Ectodermal cell (in vitro differentiated cells): ENCODE measurements around the gene ADAMTS12.

Experiments used
- H3K27ac ChIP-seq: 2 replicates; pipeline ENCODE4 v1.7.0; 2013; ENCODE audit warnings: mild to moderate bottlenecking, low read depth, low read length; ENCODE audit not compliant: insufficient read depth, poor library complexity, severe bottlenecking
- H3K27me3 ChIP-seq: 2 replicates; pipeline ENCODE4 v1.7.0; 2013; ENCODE audit warnings: mild to moderate bottlenecking, low read length; ENCODE audit not compliant: insufficient read depth, control insufficient read depth, poor library complexity, severe bottlenecking
- H3K36me3 ChIP-seq: one replicate; pipeline ENCODE4 v1.7.0; 2013; ENCODE audit warnings: low read length; ENCODE audit not compliant: control insufficient read depth, insufficient read depth
- H3K4me1 ChIP-seq: one replicate; pipeline ENCODE4 v1.7.0; 2013; ENCODE audit warnings: low read length; ENCODE audit not compliant: control insufficient read depth, insufficient read depth
- H3K4me3 ChIP-seq: 2 replicates; pipeline ENCODE4 v1.7.0; 2013; ENCODE audit warnings: low read depth, low read length, control low read depth; ENCODE audit not compliant: insufficient read depth
- H3K9me3 ChIP-seq: 2 replicates; pipeline ENCODE4 v1.7.0; 2013; ENCODE audit warnings: mild to moderate bottlenecking, low read length, moderate library complexity; ENCODE audit not compliant: control insufficient read depth
- WGBS, 2 experiments: methylation state at CpG; one replicate each; pipeline ENCODE4 v1.1.7; 2013; ENCODE audit warnings: missing lambda C conversion rate in 2 of 2; 5-methylcytosine and 5-hydroxymethylcytosine counted together

Gene ADAMTS12

GRCh38 chr5:33832404-33833236 lies 59.2 kb downstream of the ADAMTS12 start:
- 96 to 97% methylated on average over 6 to 7 of the region's 7 CpGs for WGBS, 2 experiments
- Histone ChIP-seq H3K4me1 (no peaks in the 10 kb centered on the region), H3K9me3 (no peaks in the 10 kb centered on the region), H3K27me3 (no peaks in the 10 kb centered on the region), H3K36me3 (no peaks in the 10 kb centered on the region), H3K4me3 (no peak overlapping the region), H3K27ac (no peak overlapping the region)

- no peaks in the 10 kb centered on the region for H3K27me3 ChIP-seq
- no peaks in the 10 kb centered on the region for H3K4me1 ChIP-seq
- no peaks in the 10 kb centered on the region for H3K9me3 ChIP-seq
- no peak overlapping the region for H3K4me3 ChIP-seq
- WGBS, 2 experiments, result 100% methylated on average over 1 of the region's 1 CpG; no CpG with 5 or more reads in 1 of the 2 experiments
- H3K36me3 ChIP-seq, result no peaks in the 10 kb centered on the region
- H3K27ac ChIP-seq, result no peak overlapping the region
Measured at GRCh38 chr5:33831041-33831440, 60.7 kb downstream of the ADAMTS12 start.

DNA sequence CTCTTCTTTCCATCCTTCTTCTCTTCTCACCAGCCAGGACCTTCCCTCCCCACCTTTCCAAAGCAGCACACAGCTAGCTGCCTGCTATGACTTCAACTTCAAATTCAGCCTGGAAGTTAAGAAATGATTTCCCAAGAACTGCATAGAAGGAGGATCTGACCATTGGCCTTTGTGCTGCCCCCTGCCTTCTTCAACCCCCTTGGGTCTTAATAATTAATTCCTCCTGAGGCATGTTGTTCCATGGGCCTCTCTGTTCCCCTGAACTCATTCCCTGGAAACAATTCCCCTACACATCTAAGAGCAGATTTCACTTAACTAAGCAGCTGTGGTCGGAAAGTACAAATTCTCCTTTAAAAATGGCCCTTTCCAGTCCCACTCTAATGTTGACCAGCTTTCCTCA lies 62.4 kb downstream of the ADAMTS12 start:
- Histone ChIP-seq H3K4me1 (no peaks in the 10 kb centered on the region), H3K27me3 (no peaks in the 10 kb centered on the region), H3K36me3 (no peaks in the 10 kb centered on the region), H3K9me3 (no peaks in the 10 kb centered on the region), H3K27ac (no peak overlapping the region), H3K4me3 (no peak overlapping the region)
- 84 to 90% methylated on average over 1 of the region's 1 CpG for WGBS, 2 experiments

DNA sequence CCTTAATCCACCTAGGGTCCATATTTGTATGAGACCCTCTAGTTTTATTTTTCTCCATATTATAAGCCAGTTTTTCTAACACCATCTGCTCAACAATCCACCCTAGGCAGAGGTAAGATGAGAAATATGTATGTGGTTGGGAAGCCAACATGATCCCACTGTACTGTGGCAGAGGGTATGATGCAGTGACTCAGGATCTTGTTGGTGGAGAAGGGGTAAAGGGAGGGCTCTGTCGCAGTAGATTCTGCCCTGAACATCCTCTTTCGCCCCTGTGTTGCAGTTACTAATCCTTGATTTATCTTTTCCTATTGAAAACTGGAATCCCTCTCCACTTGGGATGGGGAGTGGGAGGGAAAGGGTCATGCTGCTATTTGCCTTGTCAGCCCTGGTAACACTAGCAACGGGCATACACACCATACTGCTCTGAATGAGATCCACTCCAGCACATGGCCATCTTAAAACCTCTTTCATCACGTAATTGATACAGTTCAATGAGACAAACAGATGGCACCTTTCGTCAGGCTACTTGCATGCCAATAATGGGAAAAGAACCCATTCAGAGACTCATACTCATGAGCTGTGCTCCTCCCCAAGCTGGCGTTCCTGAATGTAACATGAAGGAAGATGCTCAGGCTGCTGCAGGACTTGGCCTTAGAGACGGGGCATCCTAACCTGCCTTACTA lies 63.0 kb downstream of the ADAMTS12 start:
- Histone ChIP-seq H3K9me3 (no peaks in the 10 kb centered on the region), H3K27ac (no peak overlapping the region), H3K27me3 (no peaks in the 10 kb centered on the region), H3K36me3 (no peaks in the 10 kb centered on the region), H3K4me3 (no peak overlapping the region), H3K4me1 (no peaks in the 10 kb centered on the region)
- WGBS, 2 experiments, result 88% methylated on average over 7 of the region's 7 CpGs

DNA sequence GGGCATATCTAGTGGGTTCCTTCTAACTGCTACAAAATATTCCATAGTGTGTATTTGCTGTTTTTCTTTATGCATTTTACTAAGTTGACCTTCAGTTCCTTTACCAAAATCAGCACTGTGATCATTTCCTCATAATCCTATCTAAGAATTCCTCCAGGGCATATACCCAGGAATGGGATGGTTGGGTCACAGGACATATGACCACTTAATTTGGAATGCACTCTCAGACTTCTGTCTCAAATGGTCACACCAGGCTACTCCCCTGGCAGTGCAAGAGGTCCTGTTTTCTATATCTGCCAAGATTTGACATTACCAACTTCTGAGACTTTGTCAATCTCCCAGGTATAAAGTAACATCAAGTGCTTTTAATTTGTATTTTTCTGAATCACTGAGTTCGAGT lies 63.9 kb downstream of the ADAMTS12 start:
- Histone ChIP-seq H3K27ac (no peak overlapping the region), H3K9me3 (no peaks in the 10 kb centered on the region), H3K4me3 (no peak overlapping the region), H3K36me3 (no peaks in the 10 kb centered on the region), H3K27me3 (no peaks in the 10 kb centered on the region), H3K4me1 (no peaks in the 10 kb centered on the region)
- WGBS, 2 experiments, result 96 to 100% methylated on average over 1 of the region's 1 CpG

DNA sequence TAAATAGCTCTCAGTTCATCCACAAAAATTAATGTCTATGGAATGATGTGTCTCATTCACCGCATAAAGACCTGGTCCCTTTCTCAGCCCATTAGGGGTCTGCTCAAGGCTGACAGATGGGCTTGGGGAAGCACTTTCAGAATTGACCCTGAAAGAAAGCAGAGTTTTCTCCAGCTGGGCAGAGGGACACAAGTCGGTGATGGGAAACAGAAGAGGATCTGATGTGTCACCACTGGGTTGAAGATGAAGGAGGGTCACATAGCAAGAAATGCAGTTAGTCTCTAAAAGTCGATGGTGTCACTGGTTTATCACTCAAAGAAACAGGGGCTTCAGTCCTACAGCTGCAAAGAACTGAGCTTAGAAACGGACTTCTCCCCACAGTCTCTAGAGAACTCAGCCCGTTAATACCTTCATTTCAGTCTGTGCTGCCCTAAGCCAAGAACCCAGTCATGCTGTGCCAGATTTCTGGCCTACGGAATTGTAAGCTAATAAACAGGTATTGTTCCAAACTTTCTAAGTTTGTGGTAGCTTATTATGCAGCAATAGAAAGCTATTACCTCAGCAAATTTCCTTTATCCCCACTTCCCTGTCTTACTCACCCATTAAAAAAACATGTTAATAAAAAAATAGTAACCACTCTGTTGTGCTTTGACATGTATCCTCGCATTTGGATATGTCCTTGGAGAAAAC lies 64.6 kb downstream of the ADAMTS12 start:
- Histone ChIP-seq H3K36me3 (no peaks in the 10 kb centered on the region), H3K4me1 (no peaks in the 10 kb centered on the region), H3K27me3 (no peaks in the 10 kb centered on the region), H3K4me3 (no peak overlapping the region), H3K9me3 (no peaks in the 10 kb centered on the region), H3K27ac (no peak overlapping the region)
- 91 to 93% methylated on average over 7 of the region's 7 CpGs for WGBS, 2 experiments

DNA sequence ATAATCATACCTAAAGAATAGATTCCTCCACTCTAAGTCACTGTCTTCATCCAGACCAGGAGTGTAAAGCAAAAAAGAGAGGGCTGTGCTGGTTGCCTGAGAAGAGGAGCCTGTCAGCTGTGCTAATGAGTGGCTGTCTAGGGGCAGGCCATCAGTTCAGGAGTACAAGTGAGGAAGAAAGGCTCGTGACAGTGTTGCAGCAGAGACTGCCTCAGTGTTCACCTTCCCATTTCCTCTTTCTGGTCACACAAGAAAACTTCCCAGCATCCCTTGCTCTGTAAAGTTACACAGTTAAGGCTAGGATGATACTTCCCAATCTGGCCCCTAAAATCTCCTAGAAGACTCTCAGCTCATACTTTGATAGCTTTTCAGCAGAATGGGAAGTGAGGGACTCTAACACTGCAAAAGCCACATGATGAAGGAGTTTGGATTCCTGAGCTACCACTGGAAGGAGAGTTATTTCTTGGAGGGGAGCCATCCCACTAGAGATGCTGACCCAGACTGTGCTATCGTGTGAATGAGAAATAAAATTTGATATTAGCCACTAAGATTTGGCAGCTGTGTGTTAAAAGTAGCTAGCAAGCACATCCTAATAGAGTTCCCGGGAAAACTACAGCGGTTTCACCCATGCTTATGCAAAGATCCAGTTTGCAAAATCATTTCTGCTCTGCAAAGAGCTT lies 67.1 kb downstream of the ADAMTS12 start:
- WGBS, 2 experiments, result 67 to 71% methylated on average over 4 of the region's 4 CpGs
- H3K27me3 ChIP-seq, result no peaks in the 10 kb centered on the region
- no peak overlapping the region for H3K27ac ChIP-seq
- no peaks in the 10 kb centered on the region for H3K9me3 ChIP-seq
- no peak overlapping the region for H3K4me3 ChIP-seq
- no peaks in the 10 kb centered on the region for H3K36me3 ChIP-seq
- H3K4me1 ChIP-seq, result no peaks in the 10 kb centered on the region

- H3K4me1 ChIP-seq, result no peaks in the 10 kb centered on the region
- H3K27ac ChIP-seq, result no peak overlapping the region
- no peaks in the 10 kb centered on the region for H3K27me3 ChIP-seq
- no peaks in the 10 kb centered on the region for H3K9me3 ChIP-seq
- no peak overlapping the region for H3K4me3 ChIP-seq
- H3K36me3 ChIP-seq, result no peaks in the 10 kb centered on the region
Measured at GRCh38 chr5:33817301-33817700, 74.5 kb downstream of the ADAMTS12 start.

GRCh38 chr5:33816791-33817190 lies 75.0 kb downstream of the ADAMTS12 start:
- no peaks in the 10 kb centered on the region for H3K36me3 ChIP-seq
- WGBS, 2 experiments, result 87 to 94% methylated on average over 1 of the region's 1 CpG
- no peaks in the 10 kb centered on the region for H3K9me3 ChIP-seq
- H3K4me3 ChIP-seq, result no peak overlapping the region
- H3K27me3 ChIP-seq, result no peaks in the 10 kb centered on the region
- H3K27ac ChIP-seq, result no peak overlapping the region
- H3K4me1 ChIP-seq, result no peaks in the 10 kb centered on the region

GRCh38 chr5:33812746-33813145 lies 79.0 kb downstream of the ADAMTS12 start:
- no peaks in the 10 kb centered on the region for H3K27me3 ChIP-seq
- no peaks in the 10 kb centered on the region for H3K4me1 ChIP-seq
- 100% methylated on average over 2 to 3 of the region's 4 CpGs for WGBS, 2 experiments
- no peaks in the 10 kb centered on the region for H3K9me3 ChIP-seq
- H3K27ac ChIP-seq, result no peak overlapping the region
- no peak overlapping the region for H3K4me3 ChIP-seq
- no peaks in the 10 kb centered on the region for H3K36me3 ChIP-seq
